Breast epithelium (tissue), 4 donors: ENCODE results near the gene GNPTAB. TPM values are rescaled to one million over a fixed set of nuclear protein-coding genes. Genes with fewer than 3 reads are reported as not detected.

Experiments
- DNase-seq, 2 donors: peaks; one replicate each; pipeline ENCODE4 v3.0.0-alpha.2; 2019; ENCODE audit warnings: low spot score in 2 of 2
- H3K27ac ChIP-seq, 2 donors: fragments of 200-600 bp; sonication (generic) in 1 of 2; one replicate each; pipeline ENCODE4 v1.5.1; 2016 to 2019; ENCODE audit warnings: mild to moderate bottlenecking in 1 of 2
- H3K27me3 ChIP-seq, 2 donors: fragments of 200-600 bp; sonication (generic) in 1 of 2; one replicate each; pipeline versions ENCODE4 v1.5.1 to v1.6.0; 2017 to 2019; ENCODE audit warnings: control low read depth in 1 of 2, mild to moderate bottlenecking in 1 of 2
- H3K36me3 ChIP-seq: fragments of 200-600 bp; one replicate; pipeline ENCODE4 v1.5.1; 2019
- H3K4me1 ChIP-seq, 2 donors: fragments of 200-600 bp; sonication (generic); one replicate each; pipeline ENCODE4 v1.5.1; 2016 to 2019; ENCODE audit warnings: control low read depth in 1 of 2
- H3K4me3 ChIP-seq, 3 donors: fragments of 200-600 bp; sonication (generic); 1 replicate in 2 of 3; 2 replicates in 1 of 3; pipeline ENCODE4 v1.5.1; 2016 to 2019; ENCODE audit warnings: mild to moderate bottlenecking in 3 of 3, moderate library complexity in 2 of 3
- H3K9me3 ChIP-seq, 2 donors: fragments of 200-600 bp; sonication (generic) in 1 of 2; one replicate each; pipeline ENCODE4 v1.5.1; 2016 to 2019; ENCODE audit warnings: control low read depth in 1 of 2
- POLR2A ChIP-seq: fragments of 450-650 bp; IDR thresholded peaks from one replicate; pipeline ENCODE4 v1.6.1; 2016; ENCODE audit warnings: antibody characterized with exemption, mild to moderate bottlenecking, moderate library complexity
- POLR2AphosphoS5 ChIP-seq, 3 donors: sonication (generic); formaldehyde crosslinking; IDR thresholded peaks; one replicate each; pipeline ENCODE4 v1.6.1; 2017; ENCODE audit warnings: antibody characterized with exemption in 3 of 3
- intact Hi-C: fragments of 100-400 bp; cut with DNase I; formaldehyde crosslinking; loops from one replicate; pipeline ENCODE4 v1.15.1; 2023; ENCODE audit warnings: low total_unique reads
- total RNA-seq, 3 donors: library from RNA; depleted of rRNA; stranded (reverse); fragments of >200 nt; gene quantifications; one replicate each; pipeline ENCODE4 v1.1.0, GENCODE V29; 2016
- TF ChIP-seq, protein P1 (sequence below), 3 donors: fragments of 450-650 bp; IDR thresholded peaks; one replicate each; pipeline ENCODE4 v1.5.1; 2016 to 2017; ENCODE audit warnings: antibody characterized with exemption in 3 of 3, mild to moderate bottlenecking in 3 of 3, moderate library complexity in 3 of 3

The GNPTAB gene
- total RNA-seq, 3 donors from 2014 or later: 37.4 to 59.0 (median 39.7) TPM

DNA sequence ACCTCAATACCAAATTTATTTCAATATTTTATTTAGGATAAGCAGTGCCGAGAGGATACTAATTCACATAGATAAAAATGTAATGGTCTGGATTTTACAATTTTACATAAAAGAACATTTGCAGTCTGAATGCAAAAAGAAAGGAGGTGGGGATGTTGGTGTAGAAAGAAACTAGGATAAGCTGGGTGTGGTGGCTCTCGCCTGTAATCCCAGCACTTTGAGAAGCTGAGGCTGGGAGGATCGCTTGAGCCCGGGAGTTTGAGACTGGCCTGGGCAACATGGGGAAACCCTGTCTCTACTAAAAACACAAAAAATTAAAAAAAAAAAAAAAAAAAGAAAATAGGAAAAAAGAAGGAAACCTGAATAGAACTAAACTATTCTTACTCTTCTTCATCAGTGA, 108.4 kb downstream of the GNPTAB start:
- no peak overlapping the region for H3K4me3 ChIP-seq
- intact Hi-C loops: no loop called here
- no peak overlapping the region for H3K27ac ChIP-seq
- no peaks in the 10 kb centered on the region for H3K4me1 ChIP-seq
- no peaks in the 10 kb centered on the region for H3K36me3 ChIP-seq
- TF ChIP-seq POLR2A: no peak
- no peak for TF ChIP-seq POLR2AphosphoS5 (IDR thresholded peaks at IDR 0.05)
- TF ChIP-seq, protein P1, sequence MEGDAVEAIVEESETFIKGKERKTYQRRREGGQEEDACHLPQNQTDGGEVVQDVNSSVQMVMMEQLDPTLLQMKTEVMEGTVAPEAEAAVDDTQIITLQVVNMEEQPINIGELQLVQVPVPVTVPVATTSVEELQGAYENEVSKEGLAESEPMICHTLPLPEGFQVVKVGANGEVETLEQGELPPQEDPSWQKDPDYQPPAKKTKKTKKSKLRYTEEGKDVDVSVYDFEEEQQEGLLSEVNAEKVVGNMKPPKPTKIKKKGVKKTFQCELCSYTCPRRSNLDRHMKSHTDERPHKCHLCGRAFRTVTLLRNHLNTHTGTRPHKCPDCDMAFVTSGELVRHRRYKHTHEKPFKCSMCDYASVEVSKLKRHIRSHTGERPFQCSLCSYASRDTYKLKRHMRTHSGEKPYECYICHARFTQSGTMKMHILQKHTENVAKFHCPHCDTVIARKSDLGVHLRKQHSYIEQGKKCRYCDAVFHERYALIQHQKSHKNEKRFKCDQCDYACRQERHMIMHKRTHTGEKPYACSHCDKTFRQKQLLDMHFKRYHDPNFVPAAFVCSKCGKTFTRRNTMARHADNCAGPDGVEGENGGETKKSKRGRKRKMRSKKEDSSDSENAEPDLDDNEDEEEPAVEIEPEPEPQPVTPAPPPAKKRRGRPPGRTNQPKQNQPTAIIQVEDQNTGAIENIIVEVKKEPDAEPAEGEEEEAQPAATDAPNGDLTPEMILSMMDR (IDR thresholded peaks at IDR 0.05): no peak
- no peaks in the 10 kb centered on the region for H3K9me3 ChIP-seq
- DNase-seq: no peak
- H3K27me3 ChIP-seq: no peaks in the 10 kb centered on the region

DNA sequence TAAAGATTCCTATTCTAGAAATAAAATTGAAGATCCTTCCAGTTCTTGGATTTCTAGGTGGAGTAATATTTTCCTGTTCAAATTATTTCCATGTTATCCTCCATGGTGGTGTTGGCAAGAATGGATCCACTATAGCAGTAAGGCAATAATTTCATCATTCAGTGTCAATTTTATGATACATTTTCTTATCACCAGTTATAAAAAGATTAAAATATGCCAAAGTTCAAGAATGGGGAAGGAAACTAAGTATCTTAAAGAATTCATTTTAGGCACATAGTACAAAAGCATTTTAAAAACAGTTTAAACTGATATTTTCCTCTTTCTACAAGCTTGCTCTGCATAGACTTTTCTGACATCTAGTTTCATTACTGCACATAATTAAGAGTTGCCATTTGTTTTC, 110.6 kb downstream of the GNPTAB start:
- Histone ChIP-seq H3K9me3 (no peaks in the 10 kb centered on the region), H3K4me3 (no peak overlapping the region), H3K36me3 (no peaks in the 10 kb centered on the region), H3K27me3 (no peaks in the 10 kb centered on the region), H3K27ac (no peak overlapping the region), H3K4me1 (no peaks in the 10 kb centered on the region)
- intact Hi-C loops: no loop called here
- TF ChIP-seq POLR2AphosphoS5 (IDR thresholded peaks at IDR 0.05) (no peak), POLR2A (no peak)
- TF ChIP-seq, protein P1 (IDR thresholded peaks at IDR 0.05): no peak
- DNase-seq: no peak

DNA sequence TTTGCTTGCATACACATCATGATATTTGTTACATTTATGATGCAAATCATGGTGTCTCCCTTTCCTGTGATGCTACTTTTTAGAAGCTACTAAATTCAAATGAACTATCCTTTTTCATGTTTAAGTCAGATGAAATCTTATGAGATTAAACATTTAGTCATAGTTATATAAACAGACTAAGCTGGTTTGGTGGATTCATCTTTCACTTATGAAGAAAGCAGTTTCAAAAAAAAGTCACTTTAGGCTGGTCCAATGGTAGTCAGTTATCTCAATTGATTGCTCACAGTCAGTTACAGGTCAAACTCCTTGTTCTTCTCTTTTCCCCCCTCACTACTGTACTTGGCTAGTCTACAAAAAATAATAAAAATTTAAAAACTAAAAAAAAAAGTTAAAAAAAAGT, 111.2 kb downstream of the GNPTAB start:
- Histone ChIP-seq H3K9me3 (no peaks in the 10 kb centered on the region), H3K4me3 (no peak overlapping the region), H3K27me3 (no peaks in the 10 kb centered on the region), H3K27ac (no peak overlapping the region), H3K4me1 (no peaks in the 10 kb centered on the region), H3K36me3 (no peaks in the 10 kb centered on the region)
- TF ChIP-seq POLR2AphosphoS5 (IDR thresholded peaks at IDR 0.05) (no peak), POLR2A (no peak)
- TF ChIP-seq, protein P1 (IDR thresholded peaks at IDR 0.05): no peak
- no peak for DNase-seq
- intact Hi-C loops: no loop called here

DNA sequence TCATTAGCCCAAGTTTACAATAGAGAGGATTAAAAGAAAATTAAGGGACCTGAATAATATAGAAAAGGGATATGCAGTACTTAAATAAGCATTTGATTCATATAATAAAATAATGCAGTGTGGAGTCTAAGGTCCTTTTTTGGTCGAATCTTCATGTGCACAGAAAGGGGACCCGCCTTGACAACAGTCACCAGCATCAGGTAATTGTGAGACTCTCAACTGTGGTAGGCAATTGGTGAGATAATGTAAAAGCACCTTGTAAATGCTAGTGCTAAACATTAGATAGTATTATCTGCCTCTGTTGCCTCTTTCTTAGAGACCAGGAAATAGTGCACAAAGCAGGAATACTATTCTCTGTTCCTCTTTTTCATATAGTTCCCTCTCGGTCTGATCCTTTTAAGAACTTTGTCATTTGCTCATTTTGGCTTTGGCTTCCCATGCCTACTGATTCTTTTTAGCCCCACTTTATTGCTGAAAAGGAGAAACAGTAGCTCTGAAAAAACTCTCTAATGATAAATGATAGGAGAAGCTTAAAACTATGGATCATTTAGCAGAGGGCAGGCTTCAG, 115.8 kb downstream of the GNPTAB start:
- intact Hi-C loops: no loop called here
- H3K36me3 ChIP-seq: no peaks in the 10 kb centered on the region

DNA sequence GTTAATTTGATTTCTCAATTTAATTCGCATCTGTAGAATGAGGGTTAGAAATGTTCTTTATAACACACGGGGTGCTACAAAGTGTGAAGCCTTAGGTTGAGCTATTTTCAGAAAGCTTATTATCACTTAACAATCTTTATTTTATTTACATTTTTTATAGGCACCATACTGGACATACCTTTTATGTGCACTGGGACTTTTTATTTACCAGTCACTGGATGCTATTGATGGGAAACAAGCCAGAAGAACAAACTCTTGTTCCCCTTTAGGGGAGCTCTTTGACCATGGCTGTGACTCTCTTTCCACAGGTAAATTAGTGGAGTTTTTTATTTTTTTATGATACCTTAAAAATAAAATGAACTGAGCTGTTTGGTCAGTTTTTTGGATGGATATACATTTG, 116.8 kb downstream of the GNPTAB start:
- TF ChIP-seq, protein P1 (IDR thresholded peaks at IDR 0.05): no peak
- TF ChIP-seq POLR2A (no peak), POLR2AphosphoS5 (IDR thresholded peaks at IDR 0.05) (no peak)
- H3K4me1 ChIP-seq: no peaks in the 10 kb centered on the region
- intact Hi-C loops: no loop called here
- no peaks in the 10 kb centered on the region for H3K27me3 ChIP-seq
- H3K4me3 ChIP-seq: no peak overlapping the region
- no peak for DNase-seq
- H3K36me3 ChIP-seq: no peaks in the 10 kb centered on the region
- H3K9me3 ChIP-seq: no peaks in the 10 kb centered on the region
- peak overlapping the region; percentile 52 to 69 for H3K27ac ChIP-seq

More for the DNA sequence above, 115.8 kb downstream of the GNPTAB start:
- no peak for TF ChIP-seq POLR2AphosphoS5 (IDR thresholded peaks at IDR 0.05)
- TF ChIP-seq, protein P1 (IDR thresholded peaks at IDR 0.05): no peak
- no peak for TF ChIP-seq POLR2A
- no peaks in the 10 kb centered on the region for H3K4me1 ChIP-seq
- H3K27ac ChIP-seq: no peak overlapping the region
- DNase-seq: no peak
- no peaks in the 10 kb centered on the region for H3K27me3 ChIP-seq
- H3K9me3 ChIP-seq: no peaks in the 10 kb centered on the region
- no peak overlapping the region for H3K4me3 ChIP-seq
